Measurements from ENCODE around the gene RPS16. TPM values are rescaled to one million over a fixed set of nuclear protein-coding genes. Genes with fewer than 3 reads are reported as not detected.

Gene RPS16
- total and polyA plus RNA-seq, 2 of the 8 experiments (the other 6 are each of a cell fraction or from before 2014, with no cell fraction given) = 2,433 to 7,810 TPM

GRCh38 chr19:39446365-39447084 is 10.8 kb upstream of the RPS16 start:
- Histone ChIP-seq H3K36me3 (ENCODE audit: control insufficient read depth in 2 of 4, insufficient read depth in 4 of 4, low read length in 3 of 4) (peaks cover 0 to 9% (median 0%) of the 10 kb centered on the region in 4 experiments; a peak in 2 of 8 replicates), H3K27ac (ENCODE audit: low read depth, low read length) (no peak overlapping the region), H4K5ac (ENCODE audit: insufficient read length, low read depth, low read length) (no peak overlapping the region), H4K91ac (replicated peaks; ENCODE audit: insufficient read length, low read length) (no peak overlapping the region), H3K4ac (replicated peaks; ENCODE audit: insufficient read length, low read depth, low read length) (no peak overlapping the region), H3K79me2 (ENCODE audit: control insufficient read depth in 1 of 2, insufficient read depth in 2 of 2, low read length in 2 of 2) (peaks cover 15 to 65% of the 10 kb centered on the region in 2 experiments), H2BK12ac (ENCODE audit: low read depth, low read length) (no peak overlapping the region), H3K4me1 (replicated peaks in 1 of 4; ENCODE audit: control insufficient read depth in 3 of 4, insufficient read depth in 4 of 4, low read length in 3 of 4) (peaks cover 0 to 3% (median under 1%) of the 10 kb centered on the region in 4 experiments; a peak in 3 of 7 replicates), H3K23ac (ENCODE audit: insufficient read length) (no peak overlapping the region), H2AFZ (ENCODE audit: low read length) (no peak overlapping the region), H2BK5ac (ENCODE audit: low read depth, low read length) (no peak overlapping the region), H3K9ac (replicated peaks in 1 of 4; ENCODE audit: extremely low read depth in 1 of 4, low read depth in 3 of 4, low read length in 3 of 4) (no peak overlapping the region), H3K56ac (replicated peaks; ENCODE audit: insufficient read length, low read depth, low read length) (no peak overlapping the region), H2BK20ac (ENCODE audit: low read length) (no peak overlapping the region), H4K8ac (ENCODE audit: extremely low read depth, insufficient read depth, low read length) (no peak overlapping the region), H3K14ac (ENCODE audit: insufficient read length) (no peak overlapping the region), H3K18ac (ENCODE audit: extremely low read depth, low read length) (no peak overlapping the region), H2BK120ac (replicated peaks; ENCODE audit: low read depth, low read length) (no peak overlapping the region), H3K9me3 (ENCODE audit: insufficient read depth in 2 of 2, low read depth in 1 of 2, low read length in 1 of 2) (no peaks in the 10 kb centered on the region), H3K4me2 (ENCODE audit: insufficient read depth in 1 of 2, low read depth in 2 of 2, low read length in 2 of 2) (peak overlapping the region; percentile 89 to 99), H2AK5ac (ENCODE audit: low read depth, low read length) (no peak overlapping the region; the same call in 1 of the 2 replicates), H3K27me3 (replicated peaks in 1 of 4; ENCODE audit: control insufficient read depth in 3 of 4, extremely low read depth in 1 of 4, insufficient read depth in 3 of 4, low read length in 3 of 4) (no peaks in the 10 kb centered on the region), H3K23me2 (ENCODE audit: low read depth, low read length) (peaks cover 6% of the 10 kb centered on the region; the same call in 1 of the 2 replicates), H3K79me1 (ENCODE audit: low read depth, low read length) (peaks cover 12% of the 10 kb centered on the region), H4K20me1 (replicated peaks in 1 of 2; ENCODE audit: control insufficient read depth in 1 of 2, insufficient read depth in 2 of 2, low read length in 2 of 2) (peaks cover 10 to 14% of the 10 kb centered on the region in 2 experiments), H3K4me3 (ENCODE audit: extremely low read depth in 1 of 4, insufficient read depth in 2 of 4, low read depth in 3 of 4, low read length in 4 of 4) (peak overlapping the region; percentile 80 to 94 (median 88); a peak in 7 of 8 replicates), H2BK15ac (ENCODE audit: low read length) (no peak overlapping the region; the same call in 1 of the 2 replicates)
- 93% methylated on average over 16 of the region's 16 CpGs; no CpG with 5 or more reads in 1 of the 2 experiments for WGBS, 2 experiments (ENCODE audit: extremely low coverage in 1 of 2, insufficient coverage in 1 of 2, insufficient read length in 1 of 2, insufficient replicate concordance in 2 of 2, low coverage in 1 of 2, low lambda C conversion rate in 2 of 2, missing lambda C conversion rate in 1 of 2)
- CTCF ChIA-PET (ENCODE audit: partially characterized antibody) = interaction anchor here (0.7 to 2.1 kb wide), 5 partner anchors 11 to 30 kb away, joined by 3 to 8 read pairs (median 3); no protein-coding TSS in a partner anchor
- DNase-seq (ENCODE audit: low read depth in 1 of 2, low spot score in 2 of 2) (no peak), FAIRE-seq (no peak)
- POLR2A ChIA-PET (ENCODE audit: partially characterized antibody) = interaction anchor here (0.9 to 47.8 kb wide), 9 partner anchors 9 to 87 kb away, joined by 3 to 1154 read pairs (median 4); partner anchors contain the start of genes EID2B, PLEKHG2, RPS16 and SELENOV
- TF ChIP-seq POLR2AphosphoS5 (IDR thresholded peaks at IDR 0.05; ENCODE audit: low read depth, low read length) (no peak), RXRA (IDR thresholded peaks at IDR 0.05; ENCODE audit: insufficient read depth, low read depth, low read length) (no peak), TCF12 (IDR thresholded peaks at IDR 0.05; ENCODE audit: low read depth, low read length) (no peak), CTCF (IDR thresholded peaks at IDR 0.05; ENCODE audit: control extremely low read depth in 1 of 3, insufficient read depth in 1 of 3, low read depth in 1 of 3, low read length in 3 of 3) (no peak), ATF2 (IDR thresholded peaks at IDR 0.05; ENCODE audit: low read length) (no peak), HDAC6 (IDR thresholded peaks at IDR 0.05; ENCODE audit: low read depth, low read length) (no peak)

Data from H1 (cell line).